ENCODE measurements around the gene TTC1.

DNA sequence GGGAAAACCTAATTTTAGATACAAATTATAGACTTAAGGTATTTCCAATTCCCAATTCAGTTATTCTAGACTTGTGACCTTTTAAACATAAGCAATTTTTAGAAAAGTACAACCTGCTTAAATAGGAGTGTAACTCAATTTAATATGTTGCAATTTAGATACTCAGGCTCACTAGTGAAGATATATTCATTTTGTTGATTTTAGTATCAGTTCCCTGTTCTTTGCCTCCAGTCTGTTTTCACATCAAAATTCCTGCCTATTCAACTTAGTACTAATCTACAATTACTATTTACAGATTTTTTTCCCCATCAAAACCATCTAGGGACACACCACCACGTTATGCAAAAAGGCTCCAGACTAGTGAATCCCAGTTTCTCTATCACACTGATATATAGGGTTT, 79.9 kb downstream of the TTC1 start:
- no peak for TF ChIP-seq SUZ12 (IDR thresholded peaks at IDR 0.05; ENCODE audit: extremely low read depth, insufficient read depth, insufficient read length)
- TF ChIP-seq YY1 (IDR thresholded peaks at IDR 0.05; ENCODE audit: insufficient read depth, insufficient read length) = no peak
- TF ChIP-seq ZNF274 (IDR thresholded peaks at IDR 0.05; ENCODE audit: low read depth, low read length) = no peak

All from NT2/D1 (cell line).